NCI-H2196 (cell line): ENCODE results near the gene HLA-DMA.
"Not testable (repeated sequence)": the region's sequence is repeated elsewhere in the genome, so short reads cannot be mapped to it uniquely, and the experiment has no call there.

Experiments
- DNase-seq: peaks from one replicate; lab custom pipeline; 2025; ENCODE audit not compliant: unreplicated experiment; lab: John Stamatoyannopoulos, UW

The HLA-DMA gene

DNA sequence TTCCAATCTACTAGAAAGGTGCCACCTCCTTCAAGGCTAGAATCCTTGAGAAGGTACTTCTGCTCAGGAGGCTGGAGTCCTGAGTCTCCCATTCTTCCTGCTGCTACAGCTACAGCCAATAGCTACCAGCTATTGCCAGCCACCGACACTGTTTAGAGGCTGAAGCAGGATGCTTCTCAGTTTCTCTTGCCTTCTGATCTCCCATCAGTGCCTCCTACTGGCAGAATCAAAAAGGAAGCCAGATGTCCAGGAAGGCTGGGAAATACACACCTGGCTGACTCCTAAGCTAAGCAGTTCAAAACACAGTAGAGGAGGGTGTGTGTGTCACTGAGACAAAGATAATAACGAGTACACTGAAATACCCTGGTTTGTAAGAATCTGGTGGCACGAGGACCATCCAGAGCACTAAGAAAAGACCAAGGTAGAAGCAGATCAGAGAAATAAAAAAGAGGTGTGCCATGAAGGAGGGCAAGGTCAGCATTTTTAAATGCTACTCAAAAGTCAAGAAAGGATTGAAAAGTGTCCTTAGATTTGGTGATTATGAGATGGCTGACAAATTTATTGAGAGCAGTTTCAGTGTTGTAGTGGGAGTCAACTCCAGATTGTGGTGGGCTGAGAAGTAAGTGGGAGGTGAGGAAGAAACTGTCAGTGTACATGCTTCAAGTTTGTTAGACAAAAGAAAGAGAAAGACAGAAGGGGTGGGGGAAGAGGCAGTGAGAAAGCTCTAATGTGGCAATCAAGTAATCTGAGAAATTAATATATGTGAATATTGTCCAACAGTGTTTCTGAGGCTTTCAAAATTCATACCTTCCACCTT lies 2.3 kb upstream of the HLA-DMA start:
- DNase-seq = no peak

DNA sequence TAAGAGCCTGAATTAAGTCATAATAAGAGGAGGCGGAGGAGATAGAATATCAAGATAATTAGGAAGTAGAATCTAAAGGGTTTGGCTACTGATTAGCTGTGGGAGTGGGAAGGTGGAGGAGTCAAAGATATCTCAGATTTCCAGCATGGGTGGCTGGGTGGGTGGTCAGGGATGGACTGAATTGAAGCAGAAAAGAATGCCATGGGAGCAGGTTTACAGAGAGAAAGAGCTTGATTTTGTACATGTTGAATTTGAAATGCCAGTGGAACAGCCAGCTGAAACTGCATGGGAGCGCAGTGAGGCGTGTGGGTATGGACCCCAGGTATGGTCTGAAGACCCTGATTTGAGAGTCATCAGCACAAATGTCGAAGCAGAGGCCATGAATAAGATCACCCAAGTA lies 1.4 kb upstream of the HLA-DMA start:
- no peak for DNase-seq

DNA sequence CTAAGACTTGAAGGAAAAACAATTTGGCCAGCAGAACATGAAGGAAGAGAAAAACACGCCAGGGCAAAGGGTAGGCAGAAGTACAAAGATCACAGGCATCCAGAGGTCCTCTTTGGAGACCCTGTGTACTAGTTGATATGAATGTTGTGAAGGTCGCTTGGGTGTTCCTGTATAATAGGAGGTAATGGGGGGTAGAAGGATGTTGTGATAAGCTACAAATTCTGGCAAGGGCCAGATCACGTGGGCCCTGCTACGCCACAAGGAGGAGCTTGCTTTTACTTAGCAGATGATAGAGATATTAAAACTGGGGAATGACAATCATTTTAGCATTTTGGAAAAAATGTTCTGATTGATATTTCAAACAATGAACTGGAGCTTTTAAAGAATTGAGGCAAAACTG lies 878 bp upstream of the HLA-DMA start:
- DNase-seq = no peak

DNA sequence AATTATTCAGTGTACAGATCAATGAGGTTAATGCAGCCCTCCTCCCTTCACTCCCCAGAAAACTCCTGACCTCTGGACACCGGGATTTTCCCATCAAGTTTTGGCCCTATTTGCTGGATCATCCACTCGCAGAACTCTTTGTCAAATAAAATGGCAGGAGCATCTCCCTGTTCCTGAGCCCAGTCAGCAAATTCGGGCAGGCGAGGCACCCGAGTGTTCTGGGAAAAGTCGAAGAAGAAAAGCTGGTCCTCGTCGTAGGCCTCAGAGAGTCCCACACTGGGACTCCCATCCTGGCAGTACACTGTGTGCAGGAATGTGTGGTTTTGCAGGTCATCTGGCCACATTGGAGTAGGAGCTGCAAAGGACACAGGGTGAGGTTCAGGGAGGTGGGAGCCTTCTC lies 2.4 kb downstream of the HLA-DMA start:
- no peak for DNase-seq

DNA sequence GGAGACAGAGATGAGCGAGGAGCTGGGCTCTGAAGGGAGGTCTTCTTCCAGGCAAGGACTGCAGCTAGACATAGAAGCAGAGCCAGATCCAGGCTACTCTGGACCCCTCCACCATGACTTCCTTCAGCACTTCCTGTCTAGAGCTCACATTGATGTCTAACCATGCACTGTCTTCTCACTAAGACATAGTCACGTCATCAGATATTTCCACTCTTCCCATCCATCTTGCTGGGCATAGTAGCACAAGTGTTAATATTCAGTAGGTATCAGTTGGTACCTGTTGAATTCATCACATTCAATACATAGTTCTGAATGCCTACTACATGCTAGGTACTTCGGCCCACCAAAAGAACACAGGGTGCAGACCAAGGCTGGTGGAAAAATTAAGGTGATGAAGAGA lies 2.9 kb downstream of the HLA-DMA start:
- no peak for DNase-seq

DNA sequence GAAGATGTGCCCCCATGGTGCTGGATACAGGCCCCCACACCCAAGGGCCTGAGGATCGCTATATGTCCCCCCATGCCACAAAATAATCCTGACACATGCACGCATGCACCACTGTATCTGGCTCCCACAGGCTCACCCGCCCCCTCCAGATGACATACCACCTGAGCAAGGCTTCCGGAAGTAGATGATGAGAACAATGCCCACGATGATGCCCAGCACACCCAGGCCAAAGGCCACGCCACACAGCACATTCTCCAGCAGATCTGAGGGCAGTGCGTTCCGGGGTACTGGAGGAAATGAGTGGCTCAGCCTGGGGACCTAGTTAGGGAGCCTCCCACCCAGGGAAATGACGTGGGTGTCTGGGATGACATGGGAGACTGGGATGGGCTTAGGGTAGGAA lies 3.8 kb downstream of the HLA-DMA start:
- no peak for DNase-seq

DNA sequence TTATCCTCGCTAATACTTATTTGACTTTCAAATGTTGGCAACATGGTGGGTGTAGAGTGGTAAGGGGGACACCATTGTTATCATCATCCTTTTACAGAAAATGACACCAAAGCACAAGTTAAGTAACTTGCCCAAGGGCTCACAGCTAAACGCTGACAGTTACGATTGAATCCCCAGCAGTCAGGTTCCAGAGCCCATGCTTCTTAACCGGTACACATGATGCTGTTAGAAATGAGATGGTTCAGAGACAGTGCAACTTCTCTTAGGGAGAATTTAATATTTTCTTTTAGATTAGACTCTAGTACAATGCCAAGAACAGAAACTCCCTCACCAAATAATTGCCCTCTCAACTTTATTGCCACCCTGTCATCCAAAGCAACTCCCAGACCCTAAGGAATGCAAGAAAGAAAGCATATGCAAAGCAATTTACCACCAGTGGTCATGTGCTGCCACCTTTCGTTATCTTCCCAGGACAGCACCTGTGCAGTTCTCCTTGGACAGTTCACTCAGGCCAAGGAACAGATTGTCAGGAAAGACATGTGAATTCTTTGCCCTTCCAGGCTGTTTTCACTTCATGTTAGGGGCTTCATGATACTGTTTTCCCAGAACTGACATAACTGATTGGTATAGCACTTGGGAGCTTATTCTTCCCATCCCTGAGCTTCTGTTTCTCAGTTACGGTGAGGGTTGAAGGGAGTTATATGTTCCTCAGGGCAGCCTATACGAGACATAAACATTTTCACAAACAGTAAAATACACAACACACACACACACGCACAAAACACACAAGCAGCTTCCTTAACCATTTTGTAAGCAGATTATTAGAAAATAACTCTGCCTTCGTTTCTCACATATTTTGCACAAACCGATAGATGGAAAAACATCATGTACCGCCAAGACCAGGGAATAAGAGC lies 5.1 kb downstream of the HLA-DMA start:
- peak; percentile 53 for DNase-seq

DNA sequence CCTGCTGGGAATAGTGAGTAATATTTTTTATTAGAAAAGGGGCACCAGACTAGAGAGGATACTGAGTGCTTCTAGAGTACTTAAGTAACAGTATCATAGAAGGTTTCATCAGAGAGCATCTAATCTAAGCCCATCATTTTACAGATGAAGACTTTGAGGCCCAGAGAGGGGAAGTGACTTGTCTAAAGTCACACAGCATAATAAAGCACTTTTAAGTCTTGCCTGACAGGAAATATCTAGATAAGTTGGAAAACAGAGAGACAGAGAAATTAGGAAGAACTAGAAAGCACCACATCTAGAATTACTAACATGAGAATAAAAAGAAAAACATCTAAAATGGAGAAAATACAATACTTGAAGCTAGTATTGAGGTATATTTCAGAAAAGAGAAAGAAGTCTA lies 6.0 kb downstream of the HLA-DMA start:
- DNase-seq = no peak

DNA sequence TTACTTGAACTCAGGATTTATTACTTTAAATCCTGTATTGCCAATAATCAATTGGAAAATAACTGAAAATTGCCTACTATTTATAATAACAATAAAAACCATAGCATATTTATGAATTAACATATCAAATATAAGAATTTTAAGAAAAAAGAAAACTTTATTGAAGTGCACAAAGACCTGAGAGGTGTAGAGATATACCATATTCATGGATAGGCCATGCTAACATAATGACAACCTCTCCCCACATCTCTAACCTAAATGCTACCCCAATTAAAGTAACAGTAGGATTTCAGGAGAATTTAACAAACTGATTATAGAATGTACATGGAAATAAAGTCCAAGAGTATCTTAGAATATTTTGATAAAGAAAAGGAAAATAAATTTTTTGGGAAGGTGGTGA lies 6.9 kb downstream of the HLA-DMA start:
- DNase-seq = no peak

DNA sequence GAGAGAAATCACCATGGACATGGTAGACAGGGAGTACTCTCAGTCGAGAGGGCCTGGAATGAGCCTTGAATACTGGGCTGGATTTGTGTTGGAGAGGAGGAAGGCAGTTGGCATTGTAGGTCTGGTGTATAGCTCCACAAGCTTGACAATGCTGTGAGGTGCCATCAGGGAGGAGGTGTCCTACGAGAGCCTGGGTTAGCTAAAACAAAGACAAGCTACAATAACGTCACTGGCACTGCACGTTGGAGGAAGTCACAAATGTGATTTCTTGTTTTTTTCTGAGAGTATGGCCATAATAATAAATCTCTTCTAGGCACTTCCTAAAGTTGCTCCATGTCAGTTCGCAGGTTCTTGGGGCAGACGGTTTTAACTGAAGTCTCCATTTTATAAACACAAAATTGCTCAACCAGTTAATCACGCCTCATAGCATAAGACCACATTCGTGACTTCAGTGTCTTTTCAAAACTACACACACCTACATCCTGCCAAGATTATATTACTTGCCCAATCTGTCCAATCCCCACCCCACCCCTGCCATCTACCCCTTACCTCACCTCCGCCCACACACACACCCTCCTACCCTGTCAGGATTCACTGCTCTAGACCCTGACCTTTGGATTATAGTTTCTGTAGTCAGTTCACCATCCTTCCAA lies 7.7 kb downstream of the HLA-DMA start:
- DNase-seq = no peak

DNA sequence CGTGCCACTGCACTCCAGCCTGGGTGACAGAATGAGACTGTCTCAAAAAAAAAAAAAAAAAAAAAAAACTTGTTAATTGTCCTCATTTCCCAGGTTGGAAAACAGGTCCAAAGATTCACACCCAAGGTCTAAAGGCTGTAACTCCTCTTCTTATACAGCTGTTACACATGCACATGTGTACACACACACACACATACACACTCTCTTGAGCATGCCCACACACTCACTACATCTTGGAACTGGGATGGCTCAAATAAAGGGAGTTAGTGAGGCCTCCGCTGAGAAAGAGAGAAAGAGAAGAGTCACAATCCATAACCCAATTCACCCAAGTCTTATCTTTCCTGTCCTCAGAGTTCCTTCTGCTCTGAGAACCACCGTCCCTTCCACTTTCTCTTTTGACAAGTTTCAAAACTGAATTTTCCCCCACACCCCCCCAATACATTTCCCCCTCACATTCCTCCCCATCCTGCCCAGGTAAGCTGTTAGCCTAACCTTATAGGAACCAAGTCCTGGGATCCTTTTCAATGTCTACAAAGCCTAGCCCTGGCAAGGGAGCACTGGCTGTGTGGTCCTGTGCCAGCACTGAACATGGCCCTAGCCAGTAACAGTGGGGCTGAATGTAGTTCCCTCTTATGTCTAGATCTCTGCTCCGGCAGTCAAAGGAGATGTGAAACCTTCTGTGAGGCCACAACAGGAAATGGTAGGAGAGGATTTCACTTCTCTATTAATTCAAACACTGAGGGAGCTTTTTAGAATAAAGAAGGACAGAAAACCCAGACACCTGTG lies 8.8 kb downstream of the HLA-DMA start:
- no peak for DNase-seq

DNA sequence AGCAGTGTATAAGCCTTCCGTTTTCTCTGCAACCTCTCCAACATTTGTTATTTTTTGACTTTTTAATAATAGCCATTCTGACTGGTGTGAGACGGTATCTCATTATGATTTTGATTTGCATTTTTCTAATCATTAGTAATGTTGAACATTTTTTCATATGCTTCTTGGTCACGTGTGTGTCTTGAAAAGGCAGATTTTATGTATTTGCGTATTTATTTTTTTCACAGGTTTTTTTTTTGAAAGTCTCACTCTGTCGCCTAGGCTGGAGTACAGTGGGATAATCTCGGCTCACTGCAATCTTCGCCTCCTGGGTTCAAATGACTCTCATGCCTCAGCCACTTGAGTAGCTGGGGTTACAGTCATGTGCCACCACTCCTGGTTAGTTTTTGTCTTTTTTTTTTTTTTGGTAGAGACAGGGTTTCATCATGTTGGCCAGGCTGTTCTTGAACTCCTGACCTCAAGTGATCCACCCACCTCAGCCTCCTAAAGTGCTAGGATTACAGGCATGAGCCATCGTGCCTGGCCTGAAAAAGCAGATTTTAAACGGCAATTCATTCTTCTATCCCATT lies 10.3 kb downstream of the HLA-DMA start:
- DNase-seq = not testable (repeated sequence)

DNA sequence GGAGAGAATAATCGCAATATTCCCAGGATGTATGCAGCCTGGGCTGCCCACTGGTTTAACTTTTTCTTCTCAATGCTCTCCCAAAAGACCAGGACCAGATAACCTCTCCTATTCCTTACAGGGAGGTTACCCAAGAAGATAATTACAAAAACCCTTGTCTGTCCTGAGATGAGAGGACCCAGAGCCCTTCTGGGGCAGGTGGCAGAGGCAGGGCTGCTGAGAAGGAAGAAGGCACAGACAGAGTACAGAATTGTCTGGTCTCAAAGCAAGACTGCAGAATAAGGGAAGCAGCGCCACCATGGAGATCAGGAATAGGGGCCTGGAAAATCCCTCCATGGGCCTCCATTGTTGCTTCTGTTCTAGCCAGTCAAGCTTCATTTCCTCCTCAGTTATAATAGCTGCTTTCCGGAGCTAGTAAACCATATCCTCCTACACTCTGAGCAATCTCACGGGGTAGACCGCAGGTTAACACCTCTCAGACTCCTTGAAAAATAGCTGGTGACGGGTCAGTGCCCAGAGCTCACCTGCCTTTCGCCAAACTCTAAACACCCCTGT lies 11.6 kb downstream of the HLA-DMA start:
- no peak for DNase-seq

DNA sequence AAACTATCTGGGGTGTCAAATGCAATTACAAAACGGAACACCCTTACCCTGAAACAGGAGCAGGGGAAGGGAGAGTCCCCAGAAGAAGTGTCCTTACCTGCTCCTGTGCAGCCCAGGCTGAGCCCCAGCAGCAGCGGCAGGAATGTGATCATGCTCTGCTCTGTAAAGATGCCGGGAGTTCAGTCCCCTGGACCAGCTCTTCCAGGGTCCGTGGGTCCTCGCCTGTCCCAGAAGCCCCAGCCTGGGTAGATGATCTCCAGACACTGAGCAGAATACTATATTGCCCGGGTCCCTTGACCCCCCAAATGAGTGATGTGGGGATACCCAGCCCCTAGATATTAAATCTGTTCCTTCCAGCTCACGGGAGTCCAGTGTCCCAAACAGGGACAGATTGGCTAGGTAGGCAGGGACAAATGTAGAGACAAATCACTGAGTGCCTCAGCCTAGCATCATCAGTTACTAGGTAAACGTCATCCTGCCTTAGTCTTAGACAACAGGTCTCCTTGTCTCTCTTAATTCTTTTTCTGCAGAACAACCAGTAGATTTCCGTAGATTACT lies 12.2 kb downstream of the HLA-DMA start, which contains the start of gene HLA-DMB:
Gene HLA-DMB, minus strand, starts transcription at position 373 of the 558 bp plus-strand sequence. Its CDS starts 221 bp downstream, at position 152.
- DNase-seq = peak; percentile 63

DNA sequence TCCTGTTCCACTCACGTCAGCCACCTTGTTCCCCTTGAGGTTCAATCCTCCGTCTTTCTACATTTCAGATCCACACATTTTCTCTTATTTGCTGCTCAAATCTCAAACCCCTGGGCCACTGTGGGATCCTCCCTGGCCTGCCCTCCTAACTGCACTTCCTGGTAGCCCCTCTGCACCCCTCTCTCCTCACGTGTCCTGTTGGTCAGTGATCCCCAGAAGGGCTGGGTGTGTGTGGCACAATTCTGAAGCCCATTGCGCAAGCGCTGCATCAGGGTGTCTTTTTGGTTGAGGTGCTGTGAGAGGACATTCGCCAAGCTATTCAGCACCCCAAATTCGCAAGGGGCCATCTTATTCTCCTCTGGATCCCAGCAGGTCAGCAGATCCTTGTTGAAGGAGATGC lies 14.4 kb downstream of the HLA-DMA start:
- no peak for DNase-seq

DNA sequence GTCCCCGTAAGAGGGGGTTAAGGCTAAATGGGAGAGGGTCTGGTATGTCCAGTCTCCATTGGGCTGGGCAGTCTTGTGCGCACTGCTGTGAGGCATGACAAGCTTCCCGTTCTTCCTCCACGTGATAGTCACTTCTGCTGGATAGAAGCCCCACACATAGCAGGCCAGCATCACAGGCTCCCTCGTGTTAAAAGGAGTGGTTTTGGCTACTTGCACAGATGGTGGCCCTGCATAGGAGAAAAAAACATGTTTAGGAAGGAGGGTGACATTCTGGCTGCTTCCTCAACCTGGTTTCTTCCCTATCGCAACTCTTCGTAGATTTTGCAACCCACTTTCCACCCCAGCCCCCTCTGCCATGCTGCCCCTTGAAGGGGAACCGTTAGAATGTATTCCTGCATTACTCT lies 15.7 kb downstream of the HLA-DMA start:
- DNase-seq = no peak

DNA sequence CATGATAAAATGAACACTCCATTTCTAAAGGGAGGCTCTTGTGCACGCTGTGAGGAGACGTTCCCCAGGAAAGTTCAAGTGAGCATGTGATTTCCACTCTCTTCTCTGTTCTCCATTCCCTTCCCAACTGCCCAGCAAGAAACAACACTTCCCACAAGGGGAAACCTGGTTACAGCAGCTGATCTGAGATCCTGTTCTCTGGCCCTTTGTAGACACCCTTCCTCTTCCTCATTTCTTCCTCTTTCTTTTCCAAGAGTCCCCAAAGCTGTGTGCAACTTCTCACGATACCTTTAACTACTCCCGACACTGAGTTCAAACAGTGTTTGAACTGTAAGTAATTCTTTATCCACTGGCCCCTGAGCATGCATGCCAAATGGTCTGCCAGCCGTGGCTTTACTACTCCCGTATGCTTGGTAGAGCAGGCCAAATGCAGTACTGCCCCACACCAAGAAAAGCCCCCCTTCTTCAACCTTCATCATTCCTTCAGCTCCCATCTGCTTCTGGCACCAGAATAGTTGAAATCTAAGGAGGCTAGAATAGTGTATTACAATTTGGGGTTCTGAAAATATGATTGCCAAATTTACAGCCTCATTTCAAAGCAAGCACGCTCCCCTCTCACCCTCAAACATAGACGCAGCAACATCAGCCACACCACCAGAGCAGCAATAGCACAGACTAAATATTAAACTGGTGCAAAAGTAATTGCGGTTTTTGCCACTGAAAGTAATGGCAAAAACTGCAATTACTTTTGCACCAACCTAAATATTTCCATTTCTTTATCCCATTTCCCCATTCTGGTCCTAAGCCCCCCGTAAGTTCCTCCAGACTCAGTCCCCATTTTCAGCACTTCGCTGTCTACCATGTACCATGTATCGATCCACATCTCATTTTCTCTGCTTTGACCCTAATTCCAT lies 16.4 kb downstream of the HLA-DMA start:
- no peak for DNase-seq

DNA sequence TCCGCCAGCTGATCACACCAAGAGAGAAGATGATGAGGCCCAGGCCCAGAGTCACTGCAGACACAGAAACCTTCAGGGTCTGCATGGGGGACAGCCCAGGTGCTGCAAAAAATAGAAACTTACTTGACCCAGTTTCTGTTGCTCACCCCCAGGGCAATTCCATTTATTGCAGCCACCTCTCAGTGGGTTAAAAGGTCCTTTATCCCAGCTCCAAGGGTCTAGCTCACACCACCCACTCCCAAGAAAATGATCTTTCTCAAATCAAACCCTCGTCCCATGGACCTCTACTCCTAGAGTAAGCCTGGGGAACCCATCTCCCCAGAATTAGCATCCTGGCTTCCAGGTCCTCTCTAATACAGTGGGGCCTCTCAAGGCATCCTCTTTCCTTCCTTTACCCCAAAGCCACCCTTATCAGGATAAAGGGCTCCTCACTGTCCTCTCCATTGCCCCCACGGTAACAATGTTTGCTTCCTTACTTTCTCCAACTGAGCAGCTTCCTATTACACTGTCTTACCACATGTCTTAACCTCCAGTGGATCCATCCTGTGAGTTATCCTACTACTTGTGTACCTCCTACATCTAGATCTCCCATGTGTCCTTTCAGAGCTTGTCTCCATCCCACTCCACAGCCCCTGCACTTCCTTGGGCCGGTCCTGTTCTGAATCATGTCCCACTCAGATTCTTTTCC lies 17.2 kb downstream of the HLA-DMA start:
- DNase-seq = no peak
